GM18868 (cell line): ENCODE measurements around the gene KCNIP3.

ENCODE experiments used
- ATAC-seq: cut with Tn5 transposase; IDR thresholded peaks from one replicate; pipeline ENCODE4 v1.9.1; 2021; ENCODE audit warnings: mild to moderate bottlenecking, moderate library complexity; ENCODE audit not compliant: unreplicated experiment

The KCNIP3 gene

DNA sequence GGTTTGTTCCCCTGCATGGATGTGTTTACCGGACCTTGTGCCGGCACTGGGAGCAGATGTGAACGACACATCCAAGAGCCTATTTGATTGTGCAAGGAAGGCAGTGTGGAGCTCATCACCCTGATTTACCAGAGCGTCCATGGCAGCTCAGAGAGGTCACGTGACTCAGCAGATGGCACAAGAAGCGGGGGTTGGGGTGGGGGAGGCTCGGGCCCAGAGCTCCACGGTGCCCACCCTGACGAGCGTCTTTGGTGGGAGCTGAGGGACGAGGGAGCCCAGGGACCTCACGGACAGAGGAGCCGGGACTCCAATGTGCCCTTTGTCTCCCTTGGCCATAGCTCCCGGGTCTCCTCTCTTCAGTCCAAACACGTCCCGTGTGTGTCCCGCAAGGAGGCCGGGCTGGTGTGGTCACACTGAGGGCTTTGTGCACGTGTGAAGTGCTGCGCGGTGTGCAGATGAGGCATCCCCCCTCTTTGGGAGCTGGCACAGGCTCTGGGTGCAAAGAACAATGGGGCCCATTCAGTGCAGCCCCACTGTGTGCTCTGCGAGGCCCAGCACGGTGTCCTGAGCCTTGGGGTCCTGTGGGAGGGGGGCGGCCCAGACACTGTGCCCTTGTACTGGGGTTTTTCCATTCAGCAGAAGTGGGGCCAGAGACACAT, 15.5 kb downstream of the KCNIP3 start:
- ATAC-seq = no peak

DNA sequence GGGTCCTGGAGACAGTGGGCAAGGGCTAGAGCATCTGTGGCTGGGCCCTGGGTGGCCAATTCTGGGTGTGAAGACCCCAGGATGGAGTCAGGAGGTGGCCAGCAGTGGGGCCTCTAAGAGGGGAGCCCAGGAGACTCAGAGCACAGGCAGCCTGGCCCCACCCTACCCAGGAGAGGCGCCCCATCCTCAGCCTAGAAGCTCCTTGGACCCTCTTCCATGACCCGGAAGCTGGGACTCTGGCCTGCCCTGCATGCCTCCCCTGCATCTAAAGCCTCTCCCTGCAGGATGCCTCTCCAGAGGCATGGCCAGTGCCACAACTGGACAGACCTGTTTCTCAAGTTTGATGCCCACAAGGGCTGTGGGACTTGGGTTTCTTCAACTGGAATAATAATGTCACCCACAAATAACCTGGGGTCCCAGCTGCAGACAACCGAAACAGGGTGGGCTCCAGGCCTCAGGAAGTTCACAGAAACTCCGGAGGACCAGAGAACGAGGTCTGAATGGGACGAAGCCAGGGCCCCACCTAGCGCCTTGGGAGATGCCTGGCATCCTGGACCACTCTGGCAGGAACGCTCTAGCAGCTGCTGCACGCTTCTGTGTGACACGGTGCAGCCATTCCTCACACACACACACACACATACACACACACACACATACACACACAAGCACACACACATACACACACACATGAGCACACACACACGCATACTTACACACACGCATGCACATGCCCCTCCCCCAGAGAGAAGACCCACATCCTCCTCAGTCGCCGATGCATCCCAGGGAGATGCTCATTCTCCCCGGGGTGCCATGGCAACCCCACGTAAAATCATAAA, 16.4 kb downstream of the KCNIP3 start:
- ATAC-seq = no peak

DNA sequence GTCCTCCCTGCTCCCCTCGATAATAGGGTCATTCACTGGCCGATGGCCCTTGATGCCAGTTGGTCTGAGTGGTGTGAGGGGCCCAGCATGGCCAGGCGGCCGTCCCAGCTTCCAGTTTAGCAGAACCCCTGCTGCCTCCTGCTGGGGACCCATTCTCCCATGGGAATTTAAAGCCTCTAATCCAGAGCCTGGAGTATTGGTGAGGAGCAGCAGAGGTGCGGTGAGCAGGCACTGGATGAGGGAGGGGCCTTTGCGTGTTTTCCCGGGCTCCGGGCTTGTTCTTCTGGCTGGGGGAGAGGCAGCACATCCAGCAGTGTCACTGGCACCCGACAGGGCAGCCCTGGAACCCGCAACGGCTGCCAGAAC, 17.4 kb downstream of the KCNIP3 start:
- ATAC-seq = no peak

DNA sequence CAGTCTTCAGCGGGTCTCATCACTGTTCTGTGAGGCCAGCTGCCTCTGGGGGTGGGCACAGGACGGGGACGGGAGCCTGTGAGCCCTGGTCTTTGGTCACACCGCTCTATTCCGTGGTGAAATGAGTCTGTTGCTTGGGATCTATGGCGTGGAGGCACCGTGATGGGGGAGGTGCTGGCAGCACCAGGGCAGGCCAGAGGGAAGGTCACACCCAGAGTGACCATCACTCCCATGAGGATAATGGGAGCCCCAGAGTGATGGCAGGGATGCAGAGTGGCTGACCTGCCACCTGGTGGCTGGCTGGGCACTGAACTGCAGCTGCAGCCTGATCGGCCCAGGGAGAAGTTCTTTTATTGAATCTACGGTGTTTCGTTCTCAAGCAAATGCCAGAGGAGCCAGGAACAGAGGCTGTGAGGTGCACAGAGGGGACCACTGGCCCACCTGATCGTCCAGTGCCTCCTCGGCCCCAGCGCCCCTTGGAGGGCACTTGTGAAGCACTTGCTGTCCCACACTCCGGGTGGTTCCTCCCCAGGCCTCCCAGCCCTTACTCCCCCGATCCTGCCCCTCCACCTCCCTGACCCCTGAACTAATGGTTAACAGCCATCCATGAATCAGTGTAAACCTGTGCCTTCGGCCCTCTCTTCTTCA, 17.9 kb downstream of the KCNIP3 start:
- ATAC-seq = no peak

DNA sequence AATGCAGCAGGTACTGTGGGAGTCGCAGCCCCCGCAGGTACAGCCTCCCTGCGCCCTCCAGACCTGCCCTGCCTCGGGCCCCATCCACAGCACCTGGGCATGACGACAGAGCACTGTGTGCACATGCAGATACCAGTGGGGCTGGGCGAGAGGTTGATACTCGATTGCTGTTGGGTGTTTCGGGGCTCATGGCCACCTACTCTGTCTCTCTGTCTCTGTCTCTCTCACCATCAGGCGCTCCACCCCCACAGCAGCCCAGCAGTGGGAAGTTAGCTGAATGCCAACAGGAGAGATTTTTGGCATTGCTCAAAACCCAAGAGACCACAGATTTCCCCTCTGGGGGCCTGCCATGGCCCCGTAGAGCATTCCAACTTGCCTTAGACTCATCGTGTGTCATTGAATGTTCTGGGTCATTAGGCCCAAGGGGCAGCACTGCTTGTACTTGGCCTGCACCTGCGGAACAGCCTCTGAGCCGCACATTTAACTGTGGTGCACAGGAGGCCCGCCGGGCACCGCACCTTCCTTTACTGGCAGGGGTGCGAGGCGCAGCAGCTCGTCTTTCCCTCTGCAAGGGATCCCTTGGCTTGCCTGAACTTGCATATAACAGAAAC, 18.8 kb downstream of the KCNIP3 start:
- no peak for ATAC-seq

DNA sequence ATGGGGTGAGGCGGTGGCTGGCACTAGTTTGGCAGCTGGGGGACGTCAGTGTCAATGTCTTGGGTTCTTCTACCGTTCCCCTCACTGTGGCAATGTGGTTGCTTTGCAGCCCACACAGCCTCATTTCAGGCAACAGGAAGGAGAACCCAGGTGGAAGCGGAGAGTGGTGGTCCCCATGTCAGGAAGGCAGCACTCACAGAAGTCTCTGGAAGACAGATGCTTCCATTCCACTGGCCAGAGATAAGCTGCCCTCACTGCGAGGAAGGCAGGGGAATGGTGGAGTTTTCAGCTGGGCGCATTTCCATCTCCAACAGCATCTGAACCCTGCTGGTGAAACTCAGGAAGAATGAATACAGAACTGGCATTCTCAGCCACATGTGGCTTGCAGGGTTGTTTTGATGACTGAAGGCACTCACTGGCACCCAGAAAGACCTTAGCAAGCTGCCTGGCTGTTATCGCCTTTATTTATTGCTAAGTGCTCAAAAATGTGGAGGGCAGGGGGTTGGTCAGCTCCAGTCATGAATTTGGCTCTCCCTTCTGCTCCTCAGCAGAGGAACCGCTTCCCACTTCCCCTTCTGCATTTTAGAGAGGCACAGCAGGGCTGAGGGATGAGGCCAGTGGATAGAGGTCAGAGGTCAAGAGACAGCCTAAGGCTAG, 19.4 kb downstream of the KCNIP3 start:
- no peak for ATAC-seq

DNA sequence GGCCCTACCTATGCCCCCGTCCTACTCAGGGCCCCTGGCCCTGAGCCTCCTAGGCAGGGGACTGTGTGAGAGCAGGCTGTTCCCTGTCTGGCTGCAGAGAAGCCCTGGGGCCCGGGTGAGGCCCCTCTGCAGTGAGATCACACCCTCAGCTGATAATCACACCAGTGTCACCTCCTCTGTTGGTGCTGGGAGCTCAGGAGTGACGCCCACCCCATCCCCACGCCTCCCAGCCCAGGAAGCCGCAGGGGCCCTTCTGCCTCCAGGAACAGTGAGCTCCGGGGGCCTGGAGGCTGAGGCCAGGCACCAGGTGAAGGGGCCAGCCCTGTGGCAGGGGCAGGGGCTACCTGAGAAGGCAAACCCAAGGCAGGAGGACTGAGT, 20.0 kb downstream of the KCNIP3 start:
- ATAC-seq = no peak

DNA sequence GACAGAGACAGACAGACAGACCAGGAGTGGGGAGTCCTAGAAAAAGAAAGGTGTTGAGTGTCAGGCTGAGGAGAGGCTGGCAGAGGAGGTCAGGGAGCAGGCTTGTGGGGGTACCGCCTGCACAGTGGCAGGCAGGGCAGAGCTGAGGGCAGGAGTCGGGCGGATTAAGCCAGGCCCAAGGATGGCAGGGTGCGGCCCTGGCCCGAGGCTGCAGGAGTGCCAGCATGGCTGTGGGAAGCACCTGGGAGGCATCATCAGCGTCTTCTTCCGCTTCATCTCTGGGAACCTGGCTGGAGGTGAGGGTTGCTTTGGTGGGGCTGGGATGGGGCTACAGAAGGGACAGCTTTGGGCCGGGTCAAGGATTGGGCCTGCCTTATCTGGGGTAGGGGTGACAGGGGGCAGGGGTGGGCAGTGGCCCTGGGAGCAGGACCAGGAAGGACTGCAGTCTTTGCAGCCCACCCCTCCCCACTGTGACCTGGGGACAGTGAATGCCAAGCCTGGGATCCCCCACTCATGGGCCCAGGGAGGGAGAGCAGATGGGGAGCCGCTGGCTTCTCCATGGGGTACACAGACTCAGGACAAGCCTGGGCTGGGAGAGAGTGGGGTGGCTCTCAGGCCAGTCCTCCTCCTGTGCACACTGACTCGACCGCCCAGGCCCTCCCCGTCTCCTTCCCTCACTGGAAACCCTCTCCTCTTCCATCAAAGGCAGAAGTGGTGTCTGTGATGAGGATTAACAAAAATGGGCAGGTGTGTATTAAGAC, 20.7 kb downstream of the KCNIP3 start:
- ATAC-seq = no peak

DNA sequence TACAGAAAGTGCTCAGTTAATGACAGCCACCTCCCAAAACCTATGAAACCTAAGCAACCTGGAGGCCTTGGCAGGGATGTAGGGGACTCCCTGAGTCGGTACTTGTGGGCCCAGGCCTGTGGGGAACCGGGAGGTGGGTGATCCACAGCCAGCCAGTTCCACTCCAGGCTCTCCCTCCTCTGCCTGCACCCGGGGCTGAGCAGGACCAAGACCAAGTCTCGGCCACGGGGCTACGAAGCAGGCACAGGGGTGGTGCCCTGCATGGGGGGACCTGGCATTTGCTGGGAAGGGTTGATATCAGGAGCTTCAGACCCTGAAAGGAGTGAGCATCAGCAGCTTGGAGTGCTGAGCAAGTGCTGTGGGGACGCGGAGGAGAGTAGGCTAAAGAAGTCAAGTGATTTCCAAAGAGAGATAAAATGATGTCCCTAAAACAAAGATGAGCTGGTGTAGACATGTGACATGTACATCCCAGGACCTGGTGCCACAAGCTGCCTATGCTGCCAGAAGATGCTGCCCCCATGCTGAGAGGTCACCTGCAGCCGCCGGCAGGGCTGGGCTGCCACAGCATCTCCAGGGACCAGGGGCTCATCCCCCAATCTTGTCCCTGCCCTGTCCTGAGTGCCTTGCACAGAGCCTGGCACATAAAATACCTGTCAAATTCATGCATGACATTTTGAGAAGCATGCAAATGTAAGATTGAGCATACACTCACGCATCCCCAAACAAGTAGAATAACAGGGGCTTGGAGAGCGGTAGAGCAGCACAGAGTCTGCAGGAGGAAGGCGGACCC, 21.5 kb downstream of the KCNIP3 start:
- no peak for ATAC-seq

DNA sequence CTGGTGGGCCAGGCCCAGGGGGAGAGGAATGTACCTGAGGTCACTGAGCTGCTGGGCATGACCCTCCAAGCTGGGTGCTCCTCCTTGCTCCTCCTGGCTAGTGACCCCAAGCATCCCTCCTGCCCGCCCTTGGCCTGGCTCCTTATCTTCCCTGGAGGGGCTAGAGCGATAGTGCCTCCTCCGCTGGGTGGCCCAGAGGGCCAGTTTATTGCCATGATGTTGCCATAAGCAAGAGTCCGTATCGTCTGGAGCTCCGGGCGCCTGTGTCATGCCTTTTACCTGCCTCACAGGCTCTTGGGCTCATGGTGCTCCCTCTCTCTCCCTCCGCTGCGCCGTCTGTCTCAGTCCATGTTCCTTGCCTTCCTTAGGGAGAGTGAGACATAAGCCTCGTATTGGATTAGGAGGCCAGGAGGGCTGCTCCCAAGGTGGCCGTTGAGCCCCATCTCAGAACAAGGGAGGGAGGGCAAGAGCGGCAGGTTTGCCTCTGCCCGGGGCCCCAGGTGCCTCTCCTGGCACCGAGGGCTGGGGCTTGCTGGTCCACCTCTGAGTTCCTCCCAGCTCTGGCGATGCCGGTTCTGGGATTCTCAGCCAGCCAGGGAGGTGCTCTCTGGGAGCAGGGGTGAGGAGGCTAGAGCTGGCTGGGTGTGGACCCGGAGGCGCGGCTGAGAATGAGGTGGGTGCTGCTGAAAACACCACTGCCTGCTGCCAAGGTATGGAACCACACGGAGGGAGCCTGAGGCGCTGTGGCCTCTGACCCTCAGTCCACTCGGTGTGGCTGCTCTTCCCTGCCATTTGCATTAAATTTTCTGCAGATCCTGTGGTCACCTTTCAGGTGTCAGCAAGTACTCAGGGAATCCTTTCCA, 22.6 kb downstream of the KCNIP3 start:
- ATAC-seq = no peak

DNA sequence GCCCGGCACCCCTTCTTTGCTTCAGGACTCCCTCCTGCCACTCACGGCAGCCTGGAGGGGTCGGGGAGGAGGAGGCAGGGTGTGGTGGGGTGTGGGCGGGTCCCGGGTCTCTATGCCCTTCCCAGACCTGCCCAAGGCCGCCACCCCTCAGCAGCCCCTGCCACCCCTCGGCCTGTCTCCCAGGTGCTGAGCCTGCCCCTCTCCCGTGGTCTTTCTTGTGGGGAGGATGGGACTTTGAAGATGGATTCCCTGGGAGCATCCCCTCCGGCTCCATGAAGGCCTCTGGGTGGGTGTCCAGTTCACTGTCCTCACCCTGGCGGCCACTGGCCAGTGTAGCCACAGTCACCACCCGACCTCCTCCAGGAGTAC, 23.2 kb downstream of the KCNIP3 start:
- ATAC-seq = no peak

DNA sequence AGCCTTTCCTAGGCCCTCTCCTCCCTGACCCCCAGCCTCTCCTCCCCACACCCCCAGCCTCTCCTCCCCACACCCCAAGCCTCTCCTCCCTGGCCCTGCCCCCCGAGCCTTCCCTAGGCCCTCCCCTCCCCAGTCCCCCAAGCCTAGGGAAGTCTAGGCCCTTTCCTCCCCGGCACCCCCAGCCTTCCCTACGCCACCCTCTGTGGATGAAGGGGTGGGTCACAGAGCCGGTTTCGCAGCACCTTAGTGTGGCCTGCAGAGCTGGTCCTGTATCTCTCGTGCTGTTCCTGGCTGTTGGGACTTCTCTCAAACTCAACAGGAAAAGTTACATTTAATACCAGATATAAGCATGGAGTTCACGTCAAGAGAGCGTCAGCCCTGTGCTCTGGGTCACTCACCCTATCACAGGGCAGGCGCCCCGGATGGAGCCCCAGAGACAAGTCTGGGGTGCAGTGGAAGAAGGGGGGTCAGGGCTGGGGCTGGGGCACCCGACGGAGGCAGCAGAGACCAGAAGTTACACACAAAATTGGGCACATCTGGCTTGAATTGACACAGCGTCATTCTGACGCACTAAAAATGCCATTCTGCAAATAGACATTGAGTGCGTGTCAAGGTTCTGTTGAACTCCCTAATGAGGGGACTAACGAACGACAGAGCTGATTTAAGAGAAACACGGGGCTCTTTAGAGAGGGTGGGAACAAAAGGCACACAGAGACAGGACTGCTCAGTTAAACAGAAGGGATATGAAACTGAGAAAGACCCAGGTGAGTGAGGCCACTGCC, 24.0 kb downstream of the KCNIP3 start:
- no peak for ATAC-seq

DNA sequence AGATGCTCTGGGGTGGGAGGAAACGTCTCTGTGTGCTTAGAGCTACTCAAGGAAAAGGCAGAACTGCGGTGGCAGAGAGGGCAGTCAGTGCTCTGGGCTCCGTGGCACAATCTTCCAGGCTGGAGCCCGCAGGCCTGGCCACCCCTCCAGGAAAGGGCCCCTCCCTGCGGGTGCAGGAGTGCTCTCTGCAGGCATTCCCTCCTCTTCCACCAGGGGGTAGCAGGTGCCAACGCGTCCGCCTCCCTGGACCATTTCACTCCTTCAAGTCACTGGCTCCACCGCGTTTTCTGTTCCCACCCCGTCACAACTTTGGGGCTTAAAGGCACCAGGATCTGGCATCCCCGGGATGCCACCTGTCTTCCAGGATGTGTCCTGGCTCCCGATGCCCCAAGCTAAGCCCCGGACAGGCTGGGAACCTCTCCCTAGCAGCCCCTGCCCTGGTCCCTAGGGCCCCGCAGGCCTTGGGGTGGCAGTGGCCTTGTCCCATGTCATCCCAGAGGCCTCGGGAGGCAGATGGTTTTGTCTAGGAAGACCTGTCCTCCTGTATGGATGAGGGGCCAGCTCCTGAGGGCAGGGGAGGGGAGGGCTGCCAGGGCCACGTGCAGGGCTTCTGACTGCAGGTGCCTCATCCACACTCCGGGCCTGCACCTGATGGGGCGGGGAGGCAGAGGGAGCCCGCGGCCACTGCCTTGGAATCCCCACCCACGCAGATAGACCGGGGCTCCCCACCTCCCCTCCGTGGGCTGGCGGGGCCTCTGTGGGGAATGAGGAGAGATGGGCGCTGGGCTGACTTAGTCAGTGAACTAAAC, 26.4 kb downstream of the KCNIP3 start:
- no peak for ATAC-seq

DNA sequence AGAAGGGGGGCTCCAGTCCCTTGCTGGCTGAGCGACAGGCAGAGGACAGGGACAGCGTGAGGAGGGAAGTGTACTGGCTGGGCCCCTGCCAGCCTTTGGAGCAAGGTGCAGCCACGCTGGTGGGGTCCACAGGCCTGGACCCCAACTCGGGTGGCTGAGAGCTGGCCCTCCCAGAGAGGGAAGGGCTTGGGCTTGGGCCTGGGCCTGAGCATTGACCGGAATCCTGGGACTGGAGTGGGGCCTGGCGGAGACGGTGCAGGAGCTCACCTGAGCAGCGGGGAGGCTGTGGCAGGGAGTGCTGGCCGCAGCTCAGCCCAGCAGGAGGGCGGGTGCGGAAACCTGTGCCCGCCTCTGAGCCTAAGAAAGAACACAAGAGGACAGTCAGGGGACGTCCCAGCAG, 27.9 kb downstream of the KCNIP3 start:
- no peak for ATAC-seq

DNA sequence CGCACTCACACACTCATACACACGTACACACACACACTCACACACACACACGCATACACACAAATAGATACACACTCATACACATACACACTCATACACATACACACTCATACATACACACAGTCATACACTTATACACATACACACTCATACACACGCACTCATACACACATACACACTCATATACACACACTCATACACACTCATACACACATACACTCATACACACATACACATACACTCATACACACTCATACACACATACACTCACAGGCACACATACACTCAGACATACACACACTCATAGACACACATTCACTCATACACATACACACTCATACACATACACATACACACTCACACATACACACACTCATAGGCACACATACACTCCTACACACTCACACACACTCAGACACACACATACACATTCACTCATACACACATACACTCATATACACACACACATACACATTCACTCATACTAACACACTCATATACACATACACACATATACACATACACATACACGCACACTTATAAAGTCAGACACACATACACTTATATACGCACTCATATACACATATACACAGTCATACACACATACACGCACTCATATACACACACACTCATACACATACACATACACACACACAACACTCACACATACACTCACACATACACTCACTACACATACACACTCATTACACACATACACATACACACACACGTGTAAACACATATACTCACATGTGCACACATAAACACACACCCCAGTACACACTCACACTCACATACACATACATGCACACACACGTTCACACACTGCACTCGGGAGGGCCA, 28.7 kb downstream of the KCNIP3 start:
- no peak for ATAC-seq

DNA sequence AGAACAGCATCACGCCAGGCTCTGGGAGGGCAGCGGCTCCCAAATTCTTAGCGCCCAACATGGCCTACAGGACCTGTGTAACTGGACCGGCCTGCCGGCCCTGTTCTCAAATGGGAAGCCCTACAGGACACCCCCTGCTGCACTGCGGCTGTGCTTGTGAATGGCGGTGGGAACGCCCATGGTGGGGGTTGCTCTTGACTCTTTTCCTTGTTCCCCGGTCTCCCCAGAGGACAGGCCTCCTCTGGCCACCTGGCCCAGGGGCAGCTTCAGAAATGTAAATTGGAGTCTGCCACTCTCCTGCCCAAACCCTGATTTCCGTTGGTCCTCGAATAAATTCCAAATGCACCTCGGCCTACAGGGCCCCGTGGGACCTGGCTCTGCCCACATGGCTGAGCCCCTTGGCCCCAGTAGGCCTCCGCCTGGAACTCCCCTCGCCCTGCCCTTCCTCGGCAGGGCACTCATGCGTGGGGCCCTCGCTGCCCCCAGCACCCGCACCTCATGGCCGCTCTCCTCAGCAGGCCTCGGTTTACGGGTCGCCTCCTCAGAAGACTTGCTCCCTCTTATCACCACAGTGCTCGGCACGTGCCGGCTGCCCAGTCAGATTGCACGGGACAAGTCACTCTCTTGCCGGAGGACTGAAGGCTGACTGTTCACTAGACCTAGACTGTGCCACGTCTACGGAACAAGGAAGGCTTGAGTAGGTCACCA, 29.4 kb downstream of the KCNIP3 start:
- ATAC-seq = no peak
